CD4-positive, alpha-beta T cell treated with Interleukin-15 for 4 hours (primary cell): ENCODE measurements around the gene SIAE.

Experiments
- DNase-seq: peaks from one replicate; pipeline ENCODE4 v3.0.0-alpha.2; 2020; ENCODE audit warnings: low spot score

The SIAE gene

GRCh38 chr11:124667601-124668000 lies 5.9 kb downstream of the SIAE start:
- DNase-seq, result no peak

DNA sequence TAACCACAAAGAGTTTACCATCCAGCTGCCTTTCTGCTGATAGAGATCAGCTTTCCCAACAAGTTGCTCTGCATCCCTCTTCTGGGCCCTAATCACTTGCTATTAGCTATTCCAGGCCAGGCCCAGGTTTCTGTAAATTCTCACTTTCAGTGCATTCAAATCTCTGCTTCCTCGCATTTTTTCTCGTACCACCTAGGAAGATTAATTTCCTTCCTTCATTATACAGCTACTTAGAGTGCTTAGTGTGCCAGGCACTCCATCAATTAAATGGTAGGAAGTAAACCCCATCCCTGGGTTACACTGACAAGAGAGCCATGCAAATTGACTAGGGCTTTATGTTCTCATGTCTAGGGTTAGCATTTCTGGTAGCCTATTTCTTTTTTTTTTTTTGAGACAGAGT lies 9.7 kb downstream of the SIAE start:
- no peak for DNase-seq

GRCh38 chr11:124662106-124662505 lies 11.4 kb downstream of the SIAE start:
- DNase-seq, result no peak

DNA sequence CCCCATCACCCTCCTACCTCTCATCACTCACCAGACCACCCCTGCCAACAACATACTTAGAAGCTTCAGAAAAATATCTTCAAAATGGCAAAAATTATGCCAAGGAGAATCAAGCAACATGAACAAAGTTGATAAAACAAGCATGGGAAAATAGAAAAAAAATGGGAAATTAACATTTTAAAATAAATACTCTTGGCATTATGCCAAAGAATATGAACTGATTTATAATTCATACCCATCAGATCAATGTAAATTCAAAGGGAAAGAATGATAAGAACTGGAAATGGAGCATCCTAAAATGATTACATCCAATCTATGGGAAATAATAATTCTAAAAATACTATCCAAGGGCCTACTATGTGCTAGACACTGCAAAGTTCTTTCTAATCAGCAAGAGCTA lies 12.0 kb downstream of the SIAE start:
- DNase-seq, result no peak

- DNase-seq, result no peak
These were observed 14.6 kb downstream of the SIAE start for GRCh38 chr11:124658986-124659385.

DNA sequence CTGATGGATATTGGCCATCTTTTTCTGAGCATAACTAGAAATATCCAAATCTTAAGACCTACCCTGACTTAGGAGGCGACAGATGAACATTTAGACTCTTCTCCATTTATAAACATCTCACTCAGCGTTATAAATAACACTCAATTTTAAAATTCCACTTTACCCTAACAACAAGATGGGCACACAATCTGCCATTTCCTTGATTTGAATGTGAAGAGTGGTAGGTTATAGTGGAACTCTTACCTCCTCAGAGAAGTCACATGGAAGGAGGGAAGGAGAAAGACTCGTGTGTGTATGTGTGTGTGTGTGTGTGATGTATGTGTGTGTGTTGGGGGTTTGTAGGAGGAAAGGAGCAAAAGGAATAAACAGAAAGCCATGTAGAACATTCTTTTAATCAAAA lies 15.0 kb downstream of the SIAE start:
- DNase-seq, result no peak

DNA sequence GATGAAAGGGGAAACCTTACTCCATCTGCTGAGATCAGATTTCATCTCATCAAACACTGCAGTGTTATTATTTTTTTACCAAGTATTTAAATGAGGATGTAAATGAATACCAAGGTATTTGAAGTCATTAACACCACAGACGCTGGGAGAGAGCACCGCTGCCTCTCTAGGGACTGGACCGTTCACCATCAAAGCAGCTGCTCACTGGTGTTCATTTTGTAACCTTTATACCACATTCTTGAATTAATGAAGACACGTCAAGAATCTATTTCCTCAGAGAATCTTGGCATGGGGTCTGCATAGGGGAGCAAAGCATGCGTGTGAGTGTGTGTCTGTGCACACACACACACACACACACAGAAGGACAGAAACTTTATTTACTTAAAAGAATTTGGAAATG lies 15.6 kb downstream of the SIAE start:
- DNase-seq, result no peak

DNA sequence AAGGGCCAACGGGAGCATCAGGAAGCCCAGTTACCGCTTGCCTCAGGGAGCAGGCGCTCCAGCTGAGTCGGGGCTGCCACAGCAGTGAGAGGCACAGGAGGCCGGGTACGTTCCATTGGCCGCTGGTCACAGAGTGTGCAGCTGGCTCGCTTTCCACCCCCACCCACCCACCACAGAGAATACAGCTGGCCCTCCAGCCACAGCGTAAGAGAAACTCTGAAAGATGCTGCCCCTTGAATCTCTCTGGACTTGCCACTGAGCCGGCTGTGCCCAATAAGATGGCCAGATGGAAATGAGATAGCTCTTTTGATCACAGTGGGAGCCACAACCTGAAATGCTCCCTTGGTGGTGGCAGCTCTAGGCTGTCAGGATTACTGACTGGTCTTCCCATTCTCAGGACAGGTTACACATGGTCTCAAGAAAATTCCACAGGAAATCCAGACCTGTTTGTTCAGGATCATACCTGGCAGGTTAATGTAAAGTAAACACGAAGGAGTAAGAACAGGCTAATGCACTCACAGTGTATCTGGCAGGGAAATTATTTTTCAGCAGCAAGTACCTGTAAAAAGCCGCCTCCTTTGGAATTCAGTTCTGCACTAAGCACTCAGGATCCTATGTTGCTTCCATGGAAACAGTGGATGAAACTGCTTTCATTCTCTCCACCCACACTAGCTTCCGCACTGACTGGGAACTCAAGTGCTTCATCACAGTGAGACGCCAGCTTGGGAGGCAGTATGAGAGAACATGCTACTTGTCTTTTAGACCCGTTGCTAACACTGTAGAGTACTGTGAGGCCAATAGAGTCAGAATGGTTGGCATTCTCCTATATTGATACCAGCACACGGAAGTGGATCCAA lies 16.5 kb downstream of the SIAE start:
- no peak for DNase-seq

DNA sequence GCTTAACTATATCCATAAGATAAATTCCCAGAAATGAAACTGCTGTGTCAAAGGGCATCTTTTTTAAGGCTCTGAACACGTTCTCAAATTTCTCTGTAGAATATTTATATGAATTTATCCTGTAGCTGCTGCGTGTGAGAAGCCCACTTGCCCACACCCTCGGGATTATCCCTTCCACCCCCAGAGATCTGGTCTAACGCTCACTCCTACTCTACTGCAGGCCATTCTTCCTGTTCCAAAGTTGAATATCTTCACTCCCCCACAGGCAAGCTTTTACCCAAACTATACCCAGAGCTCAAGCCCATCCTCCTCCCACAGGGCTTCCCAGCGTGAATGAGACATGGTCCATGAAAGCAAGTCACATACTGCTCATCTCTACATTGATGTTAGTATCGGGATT lies 24.9 kb downstream of the SIAE start:
- no peak for DNase-seq

GRCh38 chr11:124646148-124646547 lies 27.4 kb downstream of the SIAE start:
- no peak for DNase-seq

- peak; percentile 27 for DNase-seq
These were observed 28.9 kb downstream of the SIAE start for GRCh38 chr11:124644426-124645280.

GRCh38 chr11:124643605-124644425 lies 29.7 kb downstream of the SIAE start:
- DNase-seq, result no peak

DNA sequence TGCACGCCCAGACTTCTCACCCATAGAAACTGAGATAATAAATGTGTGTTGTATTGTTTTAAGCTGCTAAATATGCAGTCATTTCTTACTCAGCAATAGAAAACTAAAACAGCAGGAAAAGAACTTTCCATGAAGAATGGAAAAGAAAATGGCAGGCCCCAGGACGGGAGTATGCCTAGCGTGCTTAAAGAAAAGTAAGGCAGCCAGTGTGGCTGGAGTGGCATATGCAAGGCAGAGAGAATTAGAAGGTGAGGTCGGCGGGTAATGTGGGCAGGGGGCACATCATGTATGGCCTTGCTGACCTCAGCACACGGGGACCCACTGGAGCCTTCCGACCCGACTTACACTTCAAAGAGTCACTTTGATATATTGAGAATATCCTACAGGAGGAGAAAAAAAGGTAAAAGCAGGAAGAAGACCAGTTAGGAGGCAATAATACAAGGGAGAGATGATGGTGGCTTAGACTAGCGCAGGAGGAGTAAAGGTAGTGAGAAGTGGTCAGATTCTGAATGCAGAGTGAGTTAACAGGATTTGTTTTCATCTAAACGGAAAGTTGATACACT lies 30.4 kb downstream of the SIAE start:
- no peak for DNase-seq

- DNase-seq, result no peak
These were observed 30.9 kb downstream of the SIAE start for GRCh38 chr11:124642628-124643027.

GRCh38 chr11:124640666-124641065 lies 32.9 kb downstream of the SIAE start:
- no peak for DNase-seq

DNA sequence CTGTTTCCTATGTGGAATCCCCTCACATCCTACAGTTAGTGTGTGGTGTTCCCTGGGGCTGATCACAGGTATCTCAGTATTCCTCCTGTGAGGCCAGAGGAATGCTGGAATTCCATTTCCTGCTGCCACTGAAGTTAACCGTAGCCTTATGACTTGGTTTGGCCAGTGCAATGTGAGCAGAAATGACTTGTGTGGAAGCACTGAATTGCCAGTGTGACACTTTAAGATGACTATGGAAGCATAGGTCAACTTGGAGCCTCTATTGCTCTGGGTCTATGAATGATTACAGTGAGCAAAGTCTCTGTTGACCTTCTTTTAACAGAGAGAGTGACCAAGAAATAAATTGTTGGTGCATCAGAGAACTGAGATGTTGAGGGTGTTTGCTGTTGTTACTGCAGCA lies 34.4 kb downstream of the SIAE start:
- DNase-seq, result no peak

DNA sequence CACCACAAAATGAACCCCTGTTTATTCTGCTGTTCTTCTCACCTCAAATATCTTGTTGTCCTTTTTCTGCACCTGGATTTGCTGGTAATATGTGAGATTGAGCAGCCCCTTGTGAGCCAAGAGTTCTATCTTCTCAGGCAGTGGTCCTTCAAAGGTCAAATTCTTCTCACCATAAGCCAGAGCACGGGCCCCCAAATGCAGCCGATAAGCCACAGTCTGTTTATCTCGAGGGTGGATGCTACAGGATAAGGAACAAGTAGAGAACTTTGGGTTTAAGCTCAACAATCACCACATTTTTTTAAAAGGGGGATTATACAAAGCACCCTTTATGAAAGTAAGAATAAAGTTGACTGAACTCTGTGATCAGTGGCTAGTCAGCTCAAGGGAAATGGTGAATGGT lies 35.0 kb downstream of the SIAE start:
- no peak for DNase-seq

GRCh38 chr11:124635932-124636331 lies 37.6 kb downstream of the SIAE start:
- no peak for DNase-seq

DNA sequence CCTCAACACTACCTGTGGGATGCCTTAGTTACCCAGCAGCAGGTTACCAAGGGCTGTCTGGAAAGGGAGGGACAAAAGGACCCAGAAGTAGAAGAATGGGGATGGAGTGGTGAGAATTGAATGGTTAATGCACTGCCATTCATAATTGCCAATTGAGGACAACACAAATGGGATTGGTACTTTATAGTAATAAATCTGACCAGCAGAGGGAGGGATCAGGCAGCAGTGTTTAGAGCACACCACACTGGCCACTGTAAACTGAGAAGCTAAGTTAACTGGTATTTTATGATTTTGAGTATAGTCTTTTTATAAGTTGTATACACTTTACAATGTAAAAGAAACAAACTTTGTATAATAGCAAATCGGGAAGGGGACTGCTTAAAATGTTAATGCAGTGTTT lies 40.2 kb downstream of the SIAE start:
- no peak for DNase-seq

- DNase-seq, result no peak
These were observed 43.6 kb downstream of the SIAE start for GRCh38 chr11:124629961-124630360.

- DNase-seq, result no peak
These were observed 46.0 kb downstream of the SIAE start for GRCh38 chr11:124627546-124627945.
